ENCODE data around the gene RRP12.

DNA sequence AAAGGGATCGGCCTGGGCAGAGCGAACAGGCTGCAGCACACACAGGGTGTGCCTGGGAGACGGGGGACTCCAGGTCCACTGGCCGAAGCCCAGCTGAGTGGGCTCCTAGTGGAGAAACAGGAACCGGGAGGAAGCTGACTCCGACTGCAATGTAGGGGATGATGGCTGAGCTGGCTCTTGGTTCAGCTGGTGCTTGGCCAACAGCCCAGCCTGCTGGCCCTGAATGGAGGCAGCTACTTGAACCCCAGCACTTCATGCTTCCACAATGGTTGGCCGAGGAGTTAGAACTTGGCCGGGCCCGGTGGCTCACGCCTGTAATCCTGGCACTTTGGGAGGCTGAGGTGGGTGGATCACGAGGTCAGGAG, 39.6 kb downstream of the RRP12 start:
- TF ChIP-seq, protein P1, sequence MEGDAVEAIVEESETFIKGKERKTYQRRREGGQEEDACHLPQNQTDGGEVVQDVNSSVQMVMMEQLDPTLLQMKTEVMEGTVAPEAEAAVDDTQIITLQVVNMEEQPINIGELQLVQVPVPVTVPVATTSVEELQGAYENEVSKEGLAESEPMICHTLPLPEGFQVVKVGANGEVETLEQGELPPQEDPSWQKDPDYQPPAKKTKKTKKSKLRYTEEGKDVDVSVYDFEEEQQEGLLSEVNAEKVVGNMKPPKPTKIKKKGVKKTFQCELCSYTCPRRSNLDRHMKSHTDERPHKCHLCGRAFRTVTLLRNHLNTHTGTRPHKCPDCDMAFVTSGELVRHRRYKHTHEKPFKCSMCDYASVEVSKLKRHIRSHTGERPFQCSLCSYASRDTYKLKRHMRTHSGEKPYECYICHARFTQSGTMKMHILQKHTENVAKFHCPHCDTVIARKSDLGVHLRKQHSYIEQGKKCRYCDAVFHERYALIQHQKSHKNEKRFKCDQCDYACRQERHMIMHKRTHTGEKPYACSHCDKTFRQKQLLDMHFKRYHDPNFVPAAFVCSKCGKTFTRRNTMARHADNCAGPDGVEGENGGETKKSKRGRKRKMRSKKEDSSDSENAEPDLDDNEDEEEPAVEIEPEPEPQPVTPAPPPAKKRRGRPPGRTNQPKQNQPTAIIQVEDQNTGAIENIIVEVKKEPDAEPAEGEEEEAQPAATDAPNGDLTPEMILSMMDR (IDR thresholded peaks at IDR 0.05): no peak
- no peak for TF ChIP-seq POLR2A (IDR thresholded peaks at IDR 0.05)
